Measurements from ENCODE around the gene TNFRSF12A. TPM values are rescaled to one million over a fixed set of nuclear protein-coding genes. Genes with fewer than 3 reads are reported as not detected.

The TNFRSF12A gene
- total RNA-seq, 1 donor from 2014 or later: 14.3 TPM

DNA sequence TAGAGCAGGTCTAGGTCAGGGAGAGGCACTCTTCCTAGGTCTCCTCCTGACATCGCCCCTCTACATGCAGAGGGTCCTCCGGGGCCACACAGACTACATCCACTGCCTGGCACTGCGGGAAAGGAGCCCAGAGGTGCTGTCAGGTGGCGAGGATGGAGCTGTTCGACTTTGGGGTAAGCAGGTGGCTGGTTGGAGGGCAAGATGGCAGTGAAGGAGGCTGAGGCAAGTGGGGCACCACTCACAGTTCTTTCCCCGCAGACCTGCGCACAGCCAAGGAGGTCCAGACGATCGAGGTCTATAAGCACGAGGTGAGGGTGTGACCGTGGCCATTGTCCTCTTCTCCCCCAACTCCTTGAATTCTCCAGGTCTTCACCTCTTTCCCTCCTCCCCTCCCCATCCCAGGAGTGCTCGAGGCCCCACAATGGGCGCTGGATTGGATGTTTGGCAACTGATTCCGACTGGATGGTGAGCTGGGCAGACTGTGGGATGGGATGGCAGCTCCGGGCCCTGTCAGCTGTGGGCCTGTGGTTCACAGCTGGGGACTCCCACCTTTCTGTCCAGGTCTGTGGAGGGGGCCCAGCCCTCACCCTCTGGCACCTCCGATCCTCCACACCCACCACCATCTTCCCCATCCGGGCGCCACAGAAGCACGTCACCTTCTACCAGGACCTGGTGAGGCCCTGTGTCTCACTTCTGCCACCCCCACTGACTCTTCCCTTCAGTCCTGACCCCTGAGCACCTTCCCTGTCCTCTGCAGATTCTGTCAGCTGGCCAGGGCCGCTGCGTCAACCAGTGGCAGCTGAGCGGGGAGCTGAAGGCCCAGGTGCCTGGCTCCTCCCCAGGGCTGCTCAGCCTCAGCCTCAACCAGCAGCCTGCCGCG lies 6.7 kb downstream of the TNFRSF12A start:
- peak overlapping the region; percentile 8 for H3K4me3 Mint-ChIP-seq
- peaks cover 34% of the 10 kb centered on the region for H3K4me1 Mint-ChIP-seq
- H3K27ac Mint-ChIP-seq: no peak overlapping the region
- Histone ChIP-seq H3K9ac (no peak overlapping the region), H2AFZ (replicated peaks) (no peak overlapping the region), H3K9me3 (ENCODE audit: low read depth) (no peaks in the 10 kb centered on the region), H3K4me3 (no peak overlapping the region), H3F3A (ENCODE audit: low read depth) (peaks cover 30% of the 10 kb centered on the region), H3K27me3 (peaks cover 11% of the 10 kb centered on the region), H3K27ac (no peak overlapping the region), H3K79me2 (ENCODE audit: low read depth) (peaks cover 10% of the 10 kb centered on the region), H4K20me1 (ENCODE audit: low read depth) (peaks cover 51% of the 10 kb centered on the region), H3K4me1 (peaks cover 23% of the 10 kb centered on the region), H3K36me3 (no peaks in the 10 kb centered on the region), H3K4me2 (no peak overlapping the region)
- peaks cover 9% of the 10 kb centered on the region for H3K36me3 Mint-ChIP-seq
- peaks cover 20% of the 10 kb centered on the region for H3K27me3 Mint-ChIP-seq (ENCODE audit: insufficient read depth, low read depth)
- TF ChIP-seq, protein P1, sequence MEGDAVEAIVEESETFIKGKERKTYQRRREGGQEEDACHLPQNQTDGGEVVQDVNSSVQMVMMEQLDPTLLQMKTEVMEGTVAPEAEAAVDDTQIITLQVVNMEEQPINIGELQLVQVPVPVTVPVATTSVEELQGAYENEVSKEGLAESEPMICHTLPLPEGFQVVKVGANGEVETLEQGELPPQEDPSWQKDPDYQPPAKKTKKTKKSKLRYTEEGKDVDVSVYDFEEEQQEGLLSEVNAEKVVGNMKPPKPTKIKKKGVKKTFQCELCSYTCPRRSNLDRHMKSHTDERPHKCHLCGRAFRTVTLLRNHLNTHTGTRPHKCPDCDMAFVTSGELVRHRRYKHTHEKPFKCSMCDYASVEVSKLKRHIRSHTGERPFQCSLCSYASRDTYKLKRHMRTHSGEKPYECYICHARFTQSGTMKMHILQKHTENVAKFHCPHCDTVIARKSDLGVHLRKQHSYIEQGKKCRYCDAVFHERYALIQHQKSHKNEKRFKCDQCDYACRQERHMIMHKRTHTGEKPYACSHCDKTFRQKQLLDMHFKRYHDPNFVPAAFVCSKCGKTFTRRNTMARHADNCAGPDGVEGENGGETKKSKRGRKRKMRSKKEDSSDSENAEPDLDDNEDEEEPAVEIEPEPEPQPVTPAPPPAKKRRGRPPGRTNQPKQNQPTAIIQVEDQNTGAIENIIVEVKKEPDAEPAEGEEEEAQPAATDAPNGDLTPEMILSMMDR (IDR thresholded peaks at IDR 0.05): no peak
- TF ChIP-seq EZH2phosphoT487 (IDR thresholded peaks at IDR 0.05) (no peak), EZH2 (IDR thresholded peaks at IDR 0.05) (no peak)
- DNase-seq (ENCODE audit: low spot score): no peak
- no peaks in the 10 kb centered on the region for H3K9me3 Mint-ChIP-seq

DNA sequence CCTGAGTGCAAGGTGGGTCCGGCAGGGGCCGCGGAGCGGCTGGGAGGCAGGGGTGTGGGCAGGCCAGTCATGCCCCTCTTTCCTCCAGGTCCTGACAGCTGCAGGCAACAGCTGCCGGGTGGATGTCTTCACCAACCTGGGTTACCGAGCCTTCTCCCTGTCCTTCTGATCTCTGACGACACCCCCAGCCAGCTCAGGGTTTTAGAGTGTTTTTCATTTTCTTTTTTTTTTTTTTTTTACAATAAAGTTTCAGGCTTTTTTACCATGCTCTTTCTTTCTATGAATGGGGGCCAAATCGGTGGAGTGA lies 7.3 kb downstream of the TNFRSF12A start:
- Histone ChIP-seq H3K36me3 (no peaks in the 10 kb centered on the region), H3K9me3 (ENCODE audit: low read depth) (no peaks in the 10 kb centered on the region), H3F3A (ENCODE audit: low read depth) (peaks cover 24% of the 10 kb centered on the region), H3K4me1 (peaks cover 18% of the 10 kb centered on the region), H2AFZ (replicated peaks) (no peak overlapping the region), H3K79me2 (ENCODE audit: low read depth) (peaks cover 10% of the 10 kb centered on the region), H3K4me2 (no peak overlapping the region), H3K9ac (no peak overlapping the region), H4K20me1 (ENCODE audit: low read depth) (peaks cover 46% of the 10 kb centered on the region), H3K4me3 (no peak overlapping the region), H3K27ac (no peak overlapping the region), H3K27me3 (peaks cover 15% of the 10 kb centered on the region)
- Mint-ChIP-seq H3K4me3 (no peak overlapping the region), H3K27me3 (ENCODE audit: insufficient read depth, low read depth) (peaks cover 22% of the 10 kb centered on the region), H3K4me1 (peaks cover 28% of the 10 kb centered on the region), H3K36me3 (peaks cover 9% of the 10 kb centered on the region), H3K27ac (no peak overlapping the region), H3K9me3 (no peaks in the 10 kb centered on the region)
- DNase-seq (ENCODE audit: low spot score): no peak
- TF ChIP-seq EZH2phosphoT487 (IDR thresholded peaks at IDR 0.05): no peak
- TF ChIP-seq, protein P1 (IDR thresholded peaks at IDR 0.05): no peak
- no peak for TF ChIP-seq EZH2 (IDR thresholded peaks at IDR 0.05)

DNA sequence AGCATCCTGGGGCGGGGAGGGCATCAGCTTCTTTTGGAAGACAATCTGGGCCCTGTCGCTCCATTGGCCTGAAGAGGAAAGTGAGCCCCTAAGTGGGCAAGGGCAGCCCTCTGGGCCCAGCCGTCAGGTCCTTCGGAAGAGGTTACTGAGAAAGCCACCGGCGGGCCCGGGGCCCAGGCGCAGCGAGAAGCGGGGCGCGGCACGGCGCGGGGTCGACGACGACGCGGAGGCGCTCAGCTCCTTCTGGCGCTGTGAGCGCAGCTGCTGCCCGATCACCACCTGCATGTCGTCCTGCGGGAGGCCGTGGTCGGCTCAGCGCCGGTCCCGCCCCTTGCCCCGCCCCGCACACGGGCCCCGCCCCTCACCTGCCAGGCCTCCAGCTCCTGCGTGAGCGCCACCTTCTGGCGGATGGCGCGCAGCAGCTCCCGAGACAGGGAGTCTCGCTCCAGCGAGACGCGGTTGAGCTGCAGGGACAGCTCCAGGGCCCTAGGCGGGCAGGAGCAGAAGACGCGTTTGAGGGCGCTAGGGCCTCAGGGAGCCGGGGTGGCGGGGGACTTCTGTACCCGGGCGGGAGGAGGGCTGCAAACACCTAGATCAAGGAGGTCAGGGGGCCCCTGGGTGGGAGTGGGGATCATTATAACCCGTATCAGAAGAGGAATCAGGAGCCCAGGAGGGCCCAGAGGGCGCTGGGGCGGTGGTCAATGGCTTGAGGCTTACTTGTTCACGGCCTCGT lies 8.0 kb downstream of the TNFRSF12A start:
- peaks cover 39% of the 10 kb centered on the region for H4K20me1 ChIP-seq (ENCODE audit: low read depth)
- peaks cover 22% of the 10 kb centered on the region for H3K27me3 Mint-ChIP-seq (ENCODE audit: insufficient read depth, low read depth)
- peak; percentile 96 for DNase-seq (ENCODE audit: low spot score)
- H3F3A ChIP-seq (ENCODE audit: low read depth): peaks cover 17% of the 10 kb centered on the region
- no peaks in the 10 kb centered on the region for H3K9me3 Mint-ChIP-seq
- peak overlapping the region; percentile 13 for H3K4me3 Mint-ChIP-seq
- no peak overlapping the region for H3K27ac Mint-ChIP-seq
- H3K27ac ChIP-seq: no peak overlapping the region
- H3K9me3 ChIP-seq (ENCODE audit: low read depth): no peaks in the 10 kb centered on the region
- peaks cover 9% of the 10 kb centered on the region for H3K36me3 Mint-ChIP-seq
- H3K4me1 Mint-ChIP-seq: peaks cover 26% of the 10 kb centered on the region
- H3K4me2 ChIP-seq: peak overlapping the region; percentile 74
- TF ChIP-seq, protein P1 (IDR thresholded peaks at IDR 0.05): peak; percentile 85
- no peak for TF ChIP-seq EZH2 (IDR thresholded peaks at IDR 0.05)
- peaks cover 10% of the 10 kb centered on the region for H3K79me2 ChIP-seq (ENCODE audit: low read depth)
- no peak overlapping the region for H2AFZ ChIP-seq (replicated peaks)
- H3K9ac ChIP-seq: no peak overlapping the region
- peaks cover 22% of the 10 kb centered on the region for H3K27me3 ChIP-seq
- H3K36me3 ChIP-seq: no peaks in the 10 kb centered on the region
- H3K4me3 ChIP-seq: peak overlapping the region; percentile 8
- peaks cover 10% of the 10 kb centered on the region for H3K4me1 ChIP-seq
